SIG-M5 (cell line): Measurements from ENCODE around the gene CEMP1.
"Not testable (repeated sequence)": the region's sequence is repeated elsewhere in the genome, so short reads cannot be mapped to it uniquely, and the experiment has no call there.

Source experiments
- DNase-seq: peaks from one replicate; lab custom pipeline; 2025; lab: John Stamatoyannopoulos, UW

The CEMP1 gene, protein sequence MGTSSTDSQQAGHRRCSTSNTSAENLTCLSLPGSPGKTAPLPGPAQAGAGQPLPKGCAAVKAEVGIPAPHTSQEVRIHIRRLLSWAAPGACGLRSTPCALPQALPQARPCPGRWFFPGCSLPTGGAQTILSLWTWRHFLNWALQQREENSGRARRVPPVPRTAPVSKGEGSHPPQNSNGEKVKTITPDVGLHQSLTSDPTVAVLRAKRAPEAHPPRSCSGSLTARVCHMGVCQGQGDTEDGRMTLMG

DNA sequence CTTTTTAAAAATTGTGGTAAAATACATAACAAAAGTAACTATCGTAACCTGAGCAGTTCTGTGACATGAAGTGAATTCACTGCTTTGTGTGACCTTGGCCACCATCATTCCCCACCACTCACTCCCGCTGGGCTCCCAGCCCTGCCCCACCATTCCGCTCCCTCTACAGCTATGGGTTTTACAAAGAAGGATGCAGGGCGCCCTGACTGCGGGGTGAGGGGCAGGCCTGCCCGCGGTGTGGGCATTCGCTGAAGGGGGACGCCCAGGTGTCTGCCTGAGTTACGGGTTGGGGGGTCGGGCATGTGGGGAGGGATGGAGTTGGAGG, at the start of gene CEMP1:
Gene CEMP1, minus strand, starts transcription at position 38 of the 325 bp plus-strand sequence. CDS start 335 bp downstream, outside the sequence.
- DNase-seq = no peak

DNA sequence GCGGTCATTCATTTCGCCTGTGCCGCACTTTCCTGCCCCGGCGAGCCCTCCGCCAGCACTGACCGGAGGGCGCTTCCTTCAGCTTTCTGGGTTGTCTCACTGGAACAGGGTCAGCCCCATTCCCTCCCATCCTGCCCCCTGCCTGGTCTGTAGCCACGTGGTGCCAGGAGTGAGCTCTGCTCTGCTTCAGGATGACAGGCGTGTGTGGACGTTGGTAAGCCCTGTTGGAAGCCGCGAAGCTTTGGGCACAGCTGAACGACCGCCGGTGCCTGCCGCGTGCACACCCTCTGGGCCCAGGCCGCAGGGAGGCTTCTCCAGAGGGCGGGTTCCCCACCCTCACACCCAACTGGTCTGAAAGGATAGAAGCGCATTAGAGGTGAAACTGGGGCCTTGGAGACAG, 49.6 kb upstream of the CEMP1 start:
- not testable (repeated sequence) for DNase-seq

DNA sequence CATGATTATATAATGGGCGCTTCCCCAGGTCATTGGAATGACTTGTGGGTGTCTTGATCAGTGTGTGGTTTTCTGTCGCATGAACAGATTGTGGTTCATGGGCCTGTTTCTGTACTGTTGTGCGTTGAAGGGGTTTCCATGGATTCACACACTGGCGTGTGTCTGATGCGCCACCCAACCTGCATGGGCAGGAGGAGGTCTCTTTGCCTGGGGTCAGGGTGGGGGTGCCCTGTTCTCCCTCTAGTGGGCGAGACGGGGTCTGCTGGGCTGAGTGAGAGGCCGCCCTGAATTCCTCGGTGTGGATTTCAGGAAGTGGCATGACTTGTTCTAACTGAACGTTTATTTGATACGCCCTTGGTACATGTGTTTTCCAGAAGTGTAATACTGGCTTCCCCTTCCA, 48.9 kb upstream of the CEMP1 start:
- not testable (repeated sequence) for DNase-seq

DNA sequence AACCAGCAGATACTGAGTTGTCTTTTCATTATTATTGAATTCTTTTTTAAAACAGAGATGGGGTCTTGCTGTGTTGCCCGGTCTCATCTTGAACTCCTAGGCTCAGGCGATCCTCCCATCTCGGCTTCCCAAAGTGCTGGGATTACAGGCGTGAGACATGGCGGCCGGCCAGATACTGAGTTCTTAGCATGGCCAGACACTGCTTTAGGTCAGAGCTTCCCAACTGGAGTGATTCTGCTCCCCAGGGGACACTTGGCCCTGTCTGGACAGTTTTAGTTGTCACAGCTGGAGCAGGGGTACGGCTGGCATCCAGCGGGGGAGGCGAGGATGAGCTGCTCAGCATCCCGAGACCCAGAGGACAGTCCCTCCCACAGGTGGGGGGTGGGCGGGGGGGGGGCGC, 47.7 kb upstream of the CEMP1 start:
- not testable (repeated sequence) for DNase-seq

DNA sequence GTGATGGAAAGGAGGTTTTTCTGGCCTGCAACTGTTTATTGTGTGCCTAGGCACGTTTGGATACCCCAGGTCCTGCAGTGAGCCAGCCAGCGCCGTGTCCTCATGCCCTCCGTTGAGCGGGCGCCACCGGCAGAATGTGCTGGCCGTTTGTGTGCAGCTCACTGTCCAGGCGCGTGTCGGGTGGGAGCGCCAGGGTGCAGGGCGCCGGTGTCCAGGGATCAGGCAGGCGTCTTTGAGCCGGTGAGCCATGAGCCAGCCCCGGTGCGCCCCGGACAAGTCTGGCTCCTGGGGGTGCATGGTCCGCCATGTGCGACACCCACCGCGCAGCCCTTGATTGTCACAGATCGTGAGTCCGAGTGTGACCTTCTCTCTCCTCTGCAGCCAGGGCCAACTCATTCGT, 45.8 kb upstream of the CEMP1 start:
- DNase-seq = not testable (repeated sequence)

DNA sequence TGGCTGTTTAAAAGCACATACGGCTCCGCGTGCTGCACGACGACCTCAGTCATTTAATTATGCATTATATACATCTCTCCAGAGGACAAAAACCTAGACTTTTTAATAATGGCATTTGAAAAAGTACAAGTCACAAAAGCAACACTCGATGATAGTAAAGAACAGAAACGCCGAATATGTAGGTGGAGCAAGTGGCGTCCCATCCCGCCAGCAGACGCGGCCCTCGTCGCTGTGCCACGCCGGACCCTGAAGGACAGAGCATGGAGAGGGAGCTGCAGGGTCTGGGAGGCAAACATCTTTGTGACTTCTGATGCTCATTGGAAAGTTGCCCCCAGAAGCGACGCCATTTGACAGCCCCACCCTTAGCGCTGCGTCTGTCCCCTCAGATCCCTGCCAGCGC, 44.6 kb upstream of the CEMP1 start:
- DNase-seq = not testable (repeated sequence)

DNA sequence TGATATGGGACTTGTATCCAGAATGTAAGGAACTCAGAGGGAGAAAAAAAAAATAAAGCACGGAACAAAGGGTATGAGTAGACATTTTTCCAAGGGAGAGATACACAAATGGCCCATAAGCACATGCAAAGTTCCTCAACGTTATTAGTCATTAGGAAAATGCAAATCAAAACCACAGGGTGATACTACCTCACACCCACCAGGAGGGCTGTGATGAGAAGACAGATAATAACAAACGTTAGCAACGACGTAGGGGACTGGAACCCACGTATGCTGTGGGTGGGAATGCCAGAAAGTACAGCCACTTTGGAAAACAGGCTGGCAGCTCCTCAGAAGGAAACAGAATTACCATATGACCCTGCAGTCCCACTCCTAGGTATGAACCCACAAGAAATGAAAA, 41.5 kb upstream of the CEMP1 start:
- DNase-seq = not testable (repeated sequence)

DNA sequence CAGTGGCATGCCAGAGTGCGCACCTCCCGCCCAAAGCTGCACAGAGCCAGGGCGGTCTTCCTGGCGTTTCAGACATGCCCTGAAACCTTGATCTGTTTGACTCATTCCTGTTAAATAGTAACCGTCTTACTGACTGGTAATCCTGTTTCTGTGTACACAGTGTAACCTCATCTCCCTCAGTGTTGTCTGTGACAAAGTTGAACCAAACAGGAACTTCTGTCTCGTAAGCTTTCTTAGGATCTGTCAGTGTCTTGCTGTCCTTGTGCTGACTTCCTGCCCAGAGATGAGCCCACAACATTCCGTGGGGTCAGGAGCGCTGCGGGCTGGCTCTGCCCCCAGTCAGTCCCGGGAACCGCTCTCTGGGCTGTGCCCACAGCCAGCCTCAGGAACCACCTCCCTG, 37.4 kb upstream of the CEMP1 start:
- not testable (repeated sequence) for DNase-seq

DNA sequence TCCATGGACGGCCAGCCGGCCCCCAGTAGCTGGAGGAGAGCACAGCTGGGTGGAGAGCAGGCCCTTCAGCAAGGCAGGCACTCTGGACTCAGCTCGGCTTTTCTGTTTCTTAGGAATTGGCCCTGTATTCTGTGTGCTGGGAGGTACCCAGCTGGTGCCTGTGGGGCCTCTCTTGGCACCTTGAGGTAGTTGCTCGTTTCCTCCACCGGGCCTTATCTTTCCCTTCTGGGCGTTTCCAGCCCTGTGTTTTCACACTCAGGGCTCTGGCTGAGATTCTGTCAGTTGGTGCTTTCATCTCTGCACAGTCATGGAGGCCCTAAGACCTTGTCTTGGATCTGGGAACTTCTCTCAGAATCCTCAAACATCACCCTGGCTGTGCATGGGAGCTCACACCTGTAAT, 36.3 kb upstream of the CEMP1 start:
- not testable (repeated sequence) for DNase-seq

DNA sequence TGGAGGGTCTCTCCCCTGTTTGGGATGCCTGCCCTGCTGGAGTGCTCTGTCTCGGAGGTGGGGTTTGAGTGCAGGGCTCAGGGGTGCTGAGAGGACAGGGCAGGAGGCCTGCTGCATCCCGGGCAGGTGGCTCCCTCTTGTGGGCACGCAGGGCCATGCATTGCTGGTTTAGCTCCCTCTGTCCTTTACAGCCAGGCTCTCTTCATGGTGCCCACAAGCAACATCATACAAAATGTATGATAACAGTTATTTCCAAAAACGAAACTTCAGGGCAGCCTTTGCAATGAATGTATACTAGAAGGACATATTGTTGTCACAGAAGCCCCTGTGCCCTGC, 29.6 kb upstream of the CEMP1 start:
- not testable (repeated sequence) for DNase-seq

DNA sequence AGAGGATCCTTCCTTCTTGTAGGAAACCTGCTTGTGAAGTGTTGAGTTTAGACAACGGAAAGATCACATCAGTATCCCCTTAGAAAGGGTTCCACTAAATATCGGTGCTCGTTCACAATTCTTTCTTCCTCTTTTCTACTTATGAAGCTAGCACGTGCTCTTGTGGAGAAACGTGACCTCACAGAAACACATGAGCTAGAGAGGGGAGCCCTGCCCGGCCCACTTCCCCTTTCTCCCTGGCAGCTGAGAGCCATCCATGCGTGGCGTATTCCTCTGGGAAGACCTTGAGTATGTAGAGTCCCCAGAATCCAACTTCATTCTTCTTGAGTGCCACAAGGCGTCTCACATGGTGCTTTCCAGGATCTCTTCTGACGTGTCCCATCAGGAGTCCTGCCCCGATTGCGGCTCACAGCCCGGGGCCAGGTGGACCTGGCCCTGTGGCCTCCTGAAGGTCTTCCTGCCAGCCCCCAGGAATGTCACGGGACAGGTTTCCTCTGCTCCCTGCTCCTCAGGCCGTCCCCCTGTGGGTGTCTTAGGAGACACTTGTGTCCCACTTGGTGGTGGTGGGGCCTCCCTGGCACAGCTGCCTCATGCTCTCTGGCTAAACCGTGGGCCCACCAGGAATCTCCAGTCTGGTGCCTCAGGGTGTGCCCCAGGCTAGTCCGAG, 29.1 kb upstream of the CEMP1 start:
- not testable (repeated sequence) for DNase-seq

DNA sequence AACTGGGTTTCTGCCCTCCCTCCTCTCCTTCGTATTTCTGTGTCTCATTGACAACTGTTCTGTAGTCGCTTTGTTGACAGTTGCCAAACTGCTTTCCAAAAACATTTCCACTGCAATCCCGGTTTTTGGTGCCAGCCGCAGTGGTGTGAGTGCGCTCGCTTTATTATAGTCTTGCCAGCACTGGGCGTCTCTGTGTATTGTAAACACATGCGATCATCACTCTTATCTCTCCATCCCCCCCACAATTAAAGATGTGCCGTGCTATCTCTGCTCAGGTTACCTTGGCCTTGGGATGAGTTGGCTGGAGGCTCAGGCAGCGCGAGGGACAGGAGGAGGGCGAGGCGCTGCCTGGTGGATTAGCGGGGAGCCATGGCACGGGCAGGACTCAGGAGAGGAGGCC, 25.9 kb upstream of the CEMP1 start:
- not testable (repeated sequence) for DNase-seq

DNA sequence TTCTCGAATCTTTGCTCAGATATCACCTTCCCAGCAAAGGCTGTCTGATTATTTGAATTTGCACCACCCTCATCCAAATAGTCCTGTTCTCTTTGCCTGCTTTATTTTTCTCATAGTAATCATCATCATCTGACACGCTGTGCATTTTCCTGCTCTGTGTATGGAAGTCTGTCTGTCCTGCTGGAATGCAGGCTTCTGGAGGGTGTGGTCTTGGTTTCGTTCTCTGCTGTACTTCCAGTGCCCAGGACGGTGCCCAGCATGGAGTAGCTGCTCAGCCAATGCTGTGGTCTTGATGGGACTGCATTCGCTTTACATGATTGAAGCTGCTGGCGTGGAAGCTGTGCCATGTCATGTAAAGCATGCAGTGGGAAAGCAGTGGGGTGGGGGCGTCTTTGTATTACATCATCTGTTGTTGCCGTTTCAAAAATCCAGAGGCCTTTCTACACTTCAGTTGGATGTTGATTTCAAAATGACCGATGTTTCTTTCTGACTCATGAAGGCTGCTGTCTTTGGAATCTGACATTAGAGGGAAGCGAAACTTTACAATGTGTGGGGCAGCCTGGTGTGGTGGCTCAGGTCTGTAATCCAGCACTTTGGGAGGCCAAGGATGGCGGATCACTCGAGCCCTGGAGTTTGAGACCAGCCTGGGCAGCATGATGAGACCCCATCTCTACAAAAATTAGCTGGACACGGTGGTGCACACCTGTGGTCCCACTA, 23.7 kb upstream of the CEMP1 start:
- DNase-seq = not testable (repeated sequence)

DNA sequence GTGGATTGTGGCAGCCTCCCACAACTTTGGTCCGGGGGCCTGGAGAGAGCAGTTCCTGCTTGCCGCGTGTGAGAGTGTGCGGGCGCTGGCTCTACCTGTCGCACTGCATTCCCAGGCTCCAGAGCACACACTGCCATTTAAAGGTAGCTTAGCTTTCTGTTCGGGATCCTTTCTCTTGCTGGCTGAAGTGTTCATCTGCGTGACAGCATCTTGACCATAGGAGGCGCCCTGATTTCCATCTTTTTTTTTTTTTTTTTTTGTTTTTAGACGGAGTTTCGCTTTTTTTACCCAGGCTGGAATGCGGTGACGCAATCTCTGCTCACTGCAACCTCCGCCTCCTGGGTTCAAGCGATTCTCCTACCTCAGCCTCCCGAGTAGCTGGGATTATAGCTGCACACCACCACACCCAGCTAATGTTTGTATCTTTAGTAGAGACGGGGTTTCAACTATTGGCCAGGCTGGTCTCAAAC, 20.2 kb upstream of the CEMP1 start:
- not testable (repeated sequence) for DNase-seq

DNA sequence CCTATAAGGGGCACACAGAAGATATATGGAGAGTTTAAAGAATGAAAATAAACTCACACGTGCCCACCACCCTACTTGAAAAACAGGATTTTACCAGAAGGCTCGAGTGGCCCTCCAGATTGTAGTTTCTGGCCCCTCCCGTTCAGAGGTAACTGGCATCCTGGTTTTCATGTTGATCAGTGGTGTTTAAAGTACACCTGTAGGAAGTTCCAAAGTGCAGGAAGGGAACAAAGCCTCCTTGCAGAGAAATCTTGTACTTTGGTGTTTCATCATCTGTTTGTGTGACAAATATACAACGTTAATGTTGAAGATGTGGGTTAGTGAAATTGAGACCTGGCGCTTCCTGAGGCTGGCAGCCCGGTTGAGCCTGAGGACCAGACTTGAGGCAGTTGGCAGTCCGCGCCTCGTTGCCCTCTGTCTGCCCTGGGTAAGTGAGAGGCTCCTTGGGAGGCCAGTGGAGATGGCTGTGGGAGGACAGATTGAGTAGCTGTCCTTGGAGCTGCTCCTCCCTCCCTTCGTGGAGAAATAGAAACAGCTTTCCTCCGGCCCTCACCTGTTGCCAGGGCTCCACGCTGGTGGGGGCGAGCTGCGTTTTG, 19.2 kb upstream of the CEMP1 start:
- not testable (repeated sequence) for DNase-seq

DNA sequence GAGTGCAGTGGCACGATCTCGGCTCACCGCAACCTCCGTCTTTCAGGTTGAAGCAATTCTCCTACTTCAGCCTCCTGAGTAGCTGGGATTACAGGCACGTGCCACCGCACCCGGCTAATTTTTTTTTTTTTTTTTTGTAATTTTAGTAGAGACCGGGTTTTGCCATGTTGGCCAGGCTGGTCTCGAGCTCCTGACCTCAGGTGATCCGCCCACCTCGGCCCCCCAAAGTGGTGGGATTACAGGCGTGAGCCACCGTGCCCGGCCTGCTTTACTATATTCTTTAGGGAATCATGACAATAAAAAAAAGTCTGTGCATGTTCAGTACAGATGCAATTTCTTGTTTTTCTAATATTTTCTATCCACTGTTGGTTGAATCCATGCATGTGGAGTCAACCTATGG, 12.6 kb upstream of the CEMP1 start:
- DNase-seq = not testable (repeated sequence)

DNA sequence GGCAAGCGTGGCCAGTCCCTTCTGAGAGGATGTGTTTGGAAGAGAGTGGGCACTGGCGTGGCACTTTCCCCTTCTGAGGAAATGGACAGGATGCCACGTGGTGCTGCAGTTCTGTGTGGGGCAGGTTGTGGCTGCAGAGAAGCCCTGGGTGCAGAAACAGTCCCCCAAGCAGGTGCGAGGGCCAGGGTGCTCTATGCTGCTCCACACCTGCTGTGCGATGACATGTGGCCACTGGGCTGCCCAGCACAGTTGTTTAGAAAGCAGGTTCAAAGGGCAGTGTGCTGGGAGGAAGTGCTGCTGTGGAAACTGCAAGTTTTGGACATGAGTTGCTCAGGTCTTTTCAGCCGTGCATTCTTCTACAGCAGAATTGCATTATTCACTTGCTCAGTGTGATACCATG, 10.2 kb upstream of the CEMP1 start:
- DNase-seq = not testable (repeated sequence)

DNA sequence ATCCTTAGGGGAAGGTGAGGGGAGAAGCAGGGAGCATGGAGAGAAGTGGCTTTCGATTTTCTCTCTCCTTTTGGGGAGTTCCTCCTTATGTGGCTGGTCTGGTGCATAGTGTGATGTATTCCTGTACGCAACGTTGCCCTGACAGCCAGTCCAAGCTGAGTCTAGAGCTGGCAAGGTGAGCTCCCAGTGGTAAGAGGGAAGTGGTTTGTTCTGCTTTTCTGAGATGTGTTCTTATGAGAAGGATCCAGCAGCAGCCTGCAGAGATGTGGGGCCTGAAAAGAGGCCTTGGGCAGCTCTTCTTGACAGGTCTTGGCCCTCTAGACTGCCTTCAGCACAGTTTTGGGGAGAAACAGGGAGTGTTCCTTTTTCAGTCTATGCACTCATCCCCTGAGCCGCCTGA, 9.7 kb upstream of the CEMP1 start:
- DNase-seq = peak; percentile 38

DNA sequence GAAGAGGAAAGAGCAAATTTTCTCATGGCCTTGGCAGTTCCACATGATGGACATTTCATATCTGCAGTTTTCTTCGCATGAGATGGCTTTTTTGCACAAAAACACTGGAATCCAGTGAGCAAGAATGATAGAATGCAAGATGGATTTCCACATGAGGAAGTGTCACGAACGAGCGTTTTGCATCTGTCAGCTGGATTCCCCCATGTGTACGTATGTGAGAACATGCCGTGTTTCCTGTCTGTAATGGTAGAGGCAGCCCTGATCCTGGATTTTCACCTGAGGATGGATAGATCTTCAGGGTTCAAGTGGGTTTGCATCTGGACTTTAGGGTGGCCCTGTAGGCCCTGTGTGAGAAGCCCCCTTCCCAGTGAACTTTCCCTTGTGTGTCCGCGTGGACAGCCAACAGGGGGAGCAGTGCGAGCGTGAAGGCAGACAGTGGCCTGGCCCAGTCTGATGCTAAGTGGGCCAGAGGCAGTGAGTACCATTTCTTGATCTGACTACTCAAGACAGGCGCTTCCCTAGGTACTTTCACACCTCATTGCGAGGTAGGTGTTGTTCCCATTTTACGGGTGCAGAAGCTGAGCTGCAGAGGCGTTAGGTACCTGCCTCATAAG, 8.7 kb upstream of the CEMP1 start:
- DNase-seq = not testable (repeated sequence)

DNA sequence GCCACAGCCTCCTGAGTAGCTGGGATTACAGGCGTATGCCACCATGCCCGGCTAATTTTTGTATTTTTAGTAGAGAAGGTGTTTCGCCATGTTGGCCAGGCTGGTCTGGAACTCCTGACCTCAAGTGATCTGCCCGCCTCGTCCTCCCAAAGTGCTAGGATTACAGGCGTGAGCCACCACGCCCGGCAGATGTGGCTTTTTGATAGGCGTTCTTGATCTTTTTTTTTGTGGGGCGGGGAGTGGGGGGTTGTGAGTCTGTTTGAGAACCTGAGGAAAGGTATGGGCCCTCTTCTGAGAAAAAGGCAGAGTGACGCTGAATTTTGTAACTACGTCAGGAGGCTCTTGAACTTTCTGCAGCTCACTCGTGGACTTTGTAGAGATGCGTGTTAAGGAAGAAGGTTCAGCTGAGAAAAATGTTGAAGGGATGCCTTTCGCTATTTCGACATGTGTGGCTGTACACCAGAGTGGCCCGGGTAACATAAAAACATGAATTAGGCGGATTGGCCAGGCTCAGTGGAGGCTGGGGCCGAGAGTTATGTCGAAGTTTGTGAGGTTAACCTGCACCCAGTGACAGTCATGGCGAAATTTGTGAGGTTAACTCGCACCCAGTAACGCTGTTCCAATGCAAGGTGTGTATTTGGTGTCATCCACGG, 8.1 kb upstream of the CEMP1 start:
- not testable (repeated sequence) for DNase-seq

DNA sequence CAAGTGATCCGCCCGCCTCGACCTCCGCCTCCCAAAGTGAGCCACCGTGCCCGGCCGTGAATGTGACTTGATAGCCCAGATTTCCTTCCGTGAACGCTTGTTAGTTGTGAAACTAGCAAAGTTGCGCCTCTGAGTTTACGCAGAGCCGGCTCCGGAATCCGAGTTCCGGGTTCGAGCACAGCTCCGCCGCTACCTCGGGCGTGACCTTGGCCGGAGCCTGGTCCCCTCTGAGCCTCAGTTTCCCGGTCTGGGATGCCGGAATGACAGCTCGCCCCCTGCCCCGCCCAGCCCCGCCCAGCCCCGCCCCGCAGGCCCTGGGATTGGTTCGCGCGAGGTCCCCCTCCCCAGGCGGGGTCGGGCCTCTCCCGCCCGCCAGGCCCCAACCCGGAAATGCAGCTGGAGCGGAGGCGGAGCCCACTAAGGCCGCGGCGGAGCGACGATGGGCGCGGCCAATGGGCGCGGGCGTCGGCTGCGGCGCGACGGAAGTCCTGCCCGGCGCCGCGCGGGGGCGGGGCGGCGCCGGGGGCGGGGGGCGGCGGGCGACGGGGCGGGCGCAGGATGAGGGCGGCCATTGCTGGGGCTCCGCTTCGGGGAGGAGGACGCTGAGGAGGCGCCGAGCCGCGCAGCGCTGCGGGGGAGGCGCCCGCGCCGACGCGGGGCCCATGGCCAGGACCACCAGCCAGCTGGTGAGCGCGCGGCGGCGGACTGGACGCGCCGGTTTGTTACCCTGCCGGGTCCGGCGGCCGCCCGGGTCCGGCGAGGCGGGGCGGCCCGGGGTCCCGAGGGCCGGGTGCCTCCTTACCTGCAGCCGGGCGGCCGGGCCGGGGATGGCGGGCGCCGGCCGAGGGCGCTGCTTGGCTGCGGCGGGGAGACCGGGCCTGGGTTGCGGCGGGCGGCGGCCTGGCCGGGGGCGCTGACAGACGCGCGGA, 6.5 kb upstream of the CEMP1 start, which contains the start of gene PDPK1:
Gene PDPK1, plus strand, starts transcription at position 571 of the 929 bp plus-strand sequence. Its CDS starts 92 bp downstream, at position 663.
- DNase-seq = peak; percentile 43
